NB4 (cell line): ENCODE measurements around the gene RBKS.

Experiments
- DNase-seq: peaks from one replicate; pipeline ENCODE4 v3.0.0; 2010; ENCODE audit warnings: low read depth
- H3K4me3 ChIP-seq: one replicate; pipeline ENCODE4 v1.5.1; 2011; ENCODE audit warnings: mild to moderate bottlenecking, low read depth, low read length, moderate library complexity
- CTCF ChIP-seq: IDR thresholded peaks from one replicate; pipeline ENCODE4 v1.5.1; 2012; ENCODE audit warnings: low read depth, low read length
- MAX ChIP-seq: IDR thresholded peaks from 2 replicates; pipeline ENCODE4 v1.6.1; 2011; ENCODE audit warnings: low read depth, low read length
- MYC ChIP-seq: IDR thresholded peaks from 2 replicates; pipeline ENCODE4 v1.6.1; 2011; ENCODE audit warnings: low read depth, low read length
- POLR2A ChIP-seq: IDR thresholded peaks from 2 replicates; pipeline ENCODE4 v1.6.1; 2011; ENCODE audit warnings: mild to moderate bottlenecking; ENCODE audit not compliant: insufficient read length; ENCODE audit errors: extremely low read depth

Gene RBKS

GRCh38 chr2:27735263-27735904 is 154.8 kb downstream of the RBKS start:
- H3K4me3 ChIP-seq = no peak overlapping the region
- no peak for DNase-seq
- TF ChIP-seq MAX = no peak
- TF ChIP-seq MYC = no peak
- TF ChIP-seq CTCF = no peak
- no peak for TF ChIP-seq POLR2A

GRCh38 chr2:27734305-27734704 is 155.9 kb downstream of the RBKS start:
- TF ChIP-seq CTCF (no peak), MAX (no peak), MYC (no peak), POLR2A (no peak)
- DNase-seq = no peak
- H3K4me3 ChIP-seq = no peak overlapping the region
